ENCODE data around the gene TTLL3. TPM values are rescaled to one million over a fixed set of nuclear protein-coding genes. Genes with fewer than 3 reads are reported as not detected.

Gene TTLL3
- total and polyA plus RNA-seq, 12 donors = 6.7 to 35.0 (median 13.7) TPM

- 80 to 81% methylated on average over 20 of the region's 20 CpGs for WGBS, 2 donors
- peaks cover 0 to 60% (median 3%) of the 10 kb centered on the region in 9 donors for H3K36me3 ChIP-seq
- DNase-seq (no peak), ATAC-seq (no peak)
- intact Hi-C loops (cut with DNase I) = no loop called here
- no peaks in the 10 kb centered on the region for H3K4me1 ChIP-seq
- H3K9me3 ChIP-seq = no peaks in the 10 kb centered on the region
- no peak overlapping the region for H3K4me3 ChIP-seq
- H3K27me3 ChIP-seq = no peaks in the 10 kb centered on the region
- peak in 4 of 9 donors; percentile 8 to 26 (median 14) for TF ChIP-seq CTCF (IDR thresholded peaks at IDR 0.05)
- no peak overlapping the region for H3K27ac ChIP-seq
These were observed 16.9 kb downstream of the TTLL3 start for GRCh38 chr3:9826815-9827573.

GRCh38 chr3:9828801-9829755, 19.0 kb downstream of the TTLL3 start:
- intact Hi-C loops (cut with DNase I) = no loop called here
- DNase-seq = no peak
- peaks cover 0 to 81% (median 15%) of the 10 kb centered on the region in 9 donors for H3K36me3 ChIP-seq
- no peaks in the 10 kb centered on the region for H3K9me3 ChIP-seq
- no peak for ATAC-seq
- no peak overlapping the region for H3K4me3 ChIP-seq
- H3K4me1 ChIP-seq = no peaks in the 10 kb centered on the region
- H3K27ac ChIP-seq = no peak overlapping the region
- TF ChIP-seq CTCF (IDR thresholded peaks at IDR 0.05) = no peak
- 95 to 97% methylated on average over 17 of the region's 17 CpGs for whole genome bisulfite sequencing, 2 donors
- no peaks in the 10 kb centered on the region for H3K27me3 ChIP-seq

GRCh38 chr3:9831253-9831652, 21.2 kb downstream of the TTLL3 start:
- DNase-seq = no peak
- intact Hi-C loops (cut with DNase I) = no loop called here
- H3K27me3 ChIP-seq = no peaks in the 10 kb centered on the region
- peaks cover 0 to 97% (median 15%) of the 10 kb centered on the region in 9 donors for H3K36me3 ChIP-seq
- no peaks in the 10 kb centered on the region for H3K9me3 ChIP-seq
- no peak for TF ChIP-seq CTCF (IDR thresholded peaks at IDR 0.05)
- H3K4me3 ChIP-seq = no peak overlapping the region
- 97 to 99% methylated on average over 3 of the region's 3 CpGs for WGBS, 2 donors
- H3K27ac ChIP-seq = no peak overlapping the region
- no peaks in the 10 kb centered on the region for H3K4me1 ChIP-seq
- ATAC-seq = no peak

GRCh38 chr3:9833078-9833477, 23.0 kb downstream of the TTLL3 start:
- peaks cover 0 to 4% (median 0%) of the 10 kb centered on the region in 9 donors for H3K4me1 ChIP-seq
- no peaks in the 10 kb centered on the region for H3K9me3 ChIP-seq
- no peaks in the 10 kb centered on the region for H3K27me3 ChIP-seq
- H3K4me3 ChIP-seq = no peak overlapping the region
- peaks cover 0 to 98% (median 15%) of the 10 kb centered on the region in 9 donors for H3K36me3 ChIP-seq
- intact Hi-C loops (cut with DNase I) = no loop called here
- 89 to 95% methylated on average over 9 of the region's 9 CpGs for WGBS, 2 donors
- no peak for DNase-seq
- no peak for ATAC-seq
- H3K27ac ChIP-seq = no peak overlapping the region
- no peak for TF ChIP-seq CTCF (IDR thresholded peaks at IDR 0.05)

Measured in heart right ventricle (tissue), 16 donors.